Prostate gland (tissue), 2 donors: ENCODE data around the gene NAALADL2. TPM values are rescaled to one million over a fixed set of nuclear protein-coding genes. Genes with fewer than 3 reads are reported as not detected.

Experiments used
- DNase-seq: peaks from one replicate; pipeline ENCODE4 v3.0.0-alpha.2; 2019; ENCODE audit warnings: low spot score
- H3K27ac ChIP-seq, 2 donors: fragments of 200-600 bp; sonication (generic); 2 replicates each; pipeline ENCODE4 v1.5.1; 2017 to 2019
- H3K27me3 ChIP-seq: fragments of 200-600 bp; sonication (generic); replicated peaks from 2 replicates; pipeline ENCODE4 v1.5.1; 2019; ENCODE audit not compliant: insufficient read depth
- H3K36me3 ChIP-seq, 2 donors: fragments of 200-600 bp; sonication (generic); 1 replicate in 1 of 2; 2 replicates in 1 of 2; pipeline versions ENCODE4 v1.5.1 to v1.8.1; 2017 to 2019
- H3K4me1 ChIP-seq: fragments of 200-600 bp; sonication (generic); replicated peaks from 2 replicates; pipeline ENCODE4 v1.5.1; 2019
- H3K4me3 ChIP-seq, 2 donors: fragments of 200-600 bp; sonication (generic); 2 replicates each; pipeline ENCODE4 v1.5.1; 2017 to 2019
- H3K9me3 ChIP-seq: fragments of 200-600 bp; sonication (generic); 2 replicates; pipeline ENCODE4 v1.5.1; 2017
- CTCF ChIP-seq, 4 experiments: fragments of 200-600 bp in 2 of 4; fragments of 450-650 bp in 2 of 4; sonication (generic) in 2 of 4; IDR thresholded peaks; 1 replicate in 3 of 4; 2 replicates in 1 of 4; pipeline ENCODE4 v1.5.1; 2016 to 2019; ENCODE audit warnings: antibody characterized with exemption in 4 of 4, mild to moderate bottlenecking in 2 of 4, moderate library complexity in 2 of 4
- POLR2A ChIP-seq: fragments of 450-650 bp; IDR thresholded peaks from one replicate; pipeline ENCODE4 v1.6.1; 2016; ENCODE audit warnings: antibody characterized with exemption, mild to moderate bottlenecking
- POLR2AphosphoS5 ChIP-seq: sonication (generic); formaldehyde crosslinking; IDR thresholded peaks from one replicate; pipeline ENCODE4 v1.6.1; 2017; ENCODE audit warnings: antibody characterized with exemption
- WGBS: methylation state at CpG from one replicate; pipeline ENCODE4 v1.1.5; 2018; 5-methylcytosine and 5-hydroxymethylcytosine counted together
- intact Hi-C: fragments of 100-400 bp; cut with DNase I; formaldehyde crosslinking; loops from one replicate; pipeline ENCODE4 v1.14.2; 2022
- total RNA-seq, 2 donors: library from RNA; depleted of rRNA; stranded (reverse); fragments of >200 nt; gene quantifications; one replicate each; pipeline ENCODE4 v1.1.0, GENCODE V29; 2016

Gene NAALADL2
- total RNA-seq, 2 donors from 2014 or later = 12.2 to 20.2 TPM

- Histone ChIP-seq H3K36me3 (no peaks in the 10 kb centered on the region), H3K4me1 (no peaks in the 10 kb centered on the region), H3K4me3 (no peak overlapping the region), H3K9me3 (no peaks in the 10 kb centered on the region), H3K27ac (no peak overlapping the region), H3K27me3 (no peaks in the 10 kb centered on the region)
- TF ChIP-seq POLR2AphosphoS5 (no peak), CTCF (IDR thresholded peaks at IDR 0.05) (no peak), POLR2A (no peak)
- intact Hi-C loops = no loop called here
- no peak for DNase-seq
Observed at GRCh38 chr3:175257123-175257522, 398.0 kb downstream of the NAALADL2 start.

GRCh38 chr3:175258763-175259162, 399.6 kb downstream of the NAALADL2 start:
- Histone ChIP-seq H3K36me3 (no peaks in the 10 kb centered on the region), H3K9me3 (no peaks in the 10 kb centered on the region), H3K27ac (no peak overlapping the region), H3K4me1 (no peaks in the 10 kb centered on the region), H3K4me3 (no peak overlapping the region), H3K27me3 (no peaks in the 10 kb centered on the region)
- 82% methylated on average over 4 of the region's 4 CpGs for WGBS
- intact Hi-C loops = no loop called here
- no peak for DNase-seq
- no peak for TF ChIP-seq POLR2AphosphoS5

- intact Hi-C loops = no loop called here
- DNase-seq = no peak
- no peaks in the 10 kb centered on the region for H3K9me3 ChIP-seq
Observed at GRCh38 chr3:175260145-175260794, 401.1 kb downstream of the NAALADL2 start.

GRCh38 chr3:175266478-175266877, 407.3 kb downstream of the NAALADL2 start:
- TF ChIP-seq POLR2AphosphoS5 (no peak), POLR2A (no peak), CTCF (IDR thresholded peaks at IDR 0.05) (no peak)
- Histone ChIP-seq H3K36me3 (no peaks in the 10 kb centered on the region), H3K27me3 (no peaks in the 10 kb centered on the region), H3K9me3 (no peaks in the 10 kb centered on the region), H3K27ac (no peak overlapping the region), H3K4me3 (no peak overlapping the region), H3K4me1 (no peaks in the 10 kb centered on the region)
- DNase-seq = no peak
- 74% methylated on average over 1 of the region's 1 CpG for WGBS
- intact Hi-C loops = no loop called here

More at GRCh38 chr3:175260145-175260794, 401.1 kb downstream of the NAALADL2 start:
- no peaks in the 10 kb centered on the region for H3K36me3 ChIP-seq
- no peaks in the 10 kb centered on the region for H3K4me1 ChIP-seq
- no peak overlapping the region for H3K27ac ChIP-seq
- H3K4me3 ChIP-seq = no peak overlapping the region
- H3K27me3 ChIP-seq = no peaks in the 10 kb centered on the region
- 81% methylated on average over 3 of the region's 3 CpGs for WGBS
- TF ChIP-seq CTCF (IDR thresholded peaks at IDR 0.05) (no peak), POLR2AphosphoS5 (no peak), POLR2A (no peak)

- Histone ChIP-seq H3K4me3 (no peak overlapping the region), H3K27ac (no peak overlapping the region), H3K9me3 (no peaks in the 10 kb centered on the region), H3K4me1 (no peaks in the 10 kb centered on the region), H3K27me3 (no peaks in the 10 kb centered on the region), H3K36me3 (no peaks in the 10 kb centered on the region)
- intact Hi-C loops = no loop called here
- TF ChIP-seq POLR2A (no peak), CTCF (IDR thresholded peaks at IDR 0.05) (no peak), POLR2AphosphoS5 (no peak)
- 92% methylated on average over 1 of the region's 1 CpG for WGBS
- DNase-seq = no peak
Observed at GRCh38 chr3:175267121-175267531, 408.0 kb downstream of the NAALADL2 start.
